GM23338 (cell line): Measurements from ENCODE around the gene XPO4. TPM values are rescaled to one million over a fixed set of nuclear protein-coding genes. Genes with fewer than 3 reads are reported as not detected.

Experiments
- ATAC-seq: fragments of 200-7000 bp; cut with Tn5 transposase; 3 replicates; pipeline ENCODE4 v1.9.1; 2020
- DNase-seq: peaks from one replicate; pipeline ENCODE4 v3.0.0-alpha.2; 2015; ENCODE audit warnings: low spot score
- H2AFZ ChIP-seq: fragments of 200-600 bp; sonication (generic); 2 replicates; pipeline ENCODE4 v1.8.0; 2016; ENCODE audit warnings: antibody characterized with exemption, mild to moderate bottlenecking, moderate library complexity
- H3F3A ChIP-seq: fragments of 200-600 bp; sonication (generic); replicated peaks from 2 replicates; pipeline ENCODE4 v1.8.0; 2017; ENCODE audit warnings: antibody characterized with exemption, mixed run types, low read depth
- H3K27ac ChIP-seq: fragments of 200-600 bp; sonication (generic); 2 replicates; pipeline ENCODE4 v1.6.1; 2016; ENCODE audit warnings: low read depth
- H3K27me3 ChIP-seq: fragments of 200-600 bp; sonication (generic); 2 replicates; pipeline ENCODE4 v1.8.0; 2016; ENCODE audit warnings: mild to moderate bottlenecking, mixed run types, moderate library complexity; ENCODE audit not compliant: insufficient read depth
- H3K36me3 ChIP-seq: fragments of 200-600 bp; sonication (generic); 2 replicates; pipeline ENCODE4 v1.8.0; 2016; ENCODE audit warnings: mild to moderate bottlenecking; ENCODE audit not compliant: insufficient read depth
- H3K4me1 ChIP-seq: fragments of 200-600 bp; sonication (generic); 2 replicates; pipeline ENCODE4 v1.8.0; 2016; ENCODE audit warnings: mild to moderate bottlenecking, moderate library complexity; ENCODE audit not compliant: insufficient read depth
- H3K4me2 ChIP-seq: fragments of 200-600 bp; sonication (generic); 2 replicates; pipeline ENCODE4 v1.7.1; 2017; ENCODE audit warnings: mixed run types
- H3K4me3 ChIP-seq: fragments of 200-600 bp; sonication (generic); 2 replicates; pipeline ENCODE4 v1.6.1; 2016; ENCODE audit warnings: mixed run types
- H3K79me2 ChIP-seq: fragments of 200-600 bp; sonication (generic); replicated peaks from 2 replicates; pipeline ENCODE4 v1.8.0; 2017; ENCODE audit warnings: mild to moderate bottlenecking; ENCODE audit not compliant: insufficient read depth
- H3K9me2 ChIP-seq: fragments of 200-600 bp; sonication (generic); 2 replicates; pipeline ENCODE4 v1.8.0; 2017; ENCODE audit not compliant: insufficient read depth
- H4K20me1 ChIP-seq: fragments of 200-600 bp; sonication (generic); replicated peaks from 2 replicates; pipeline ENCODE4 v1.8.0; 2017; ENCODE audit warnings: mild to moderate bottlenecking; ENCODE audit not compliant: insufficient read depth
- H3K27ac Mint-ChIP-seq: 2 replicates; pipeline ENCODE4 v1.8.0; 2020; ENCODE audit warnings: inconsistent platforms, mild to moderate bottlenecking, moderate library complexity, mixed read lengths
- H3K27me3 Mint-ChIP-seq: 3 replicates; pipeline ENCODE4 v1.8.0; 2022; ENCODE audit warnings: low read depth, mild to moderate bottlenecking, moderate library complexity, mixed read lengths, inconsistent platforms; ENCODE audit not compliant: insufficient read depth, poor library complexity
- H3K36me3 Mint-ChIP-seq: 3 replicates; pipeline ENCODE4 v1.8.0; 2021; ENCODE audit warnings: low read depth, mild to moderate bottlenecking, inconsistent platforms, moderate library complexity, mixed read lengths
- H3K4me1 Mint-ChIP-seq: 3 replicates; pipeline ENCODE4 v1.8.0; 2020; ENCODE audit warnings: mild to moderate bottlenecking, inconsistent platforms, mixed read lengths
- H3K4me3 Mint-ChIP-seq: 3 replicates; pipeline ENCODE4 v1.8.0; 2021; ENCODE audit warnings: moderate library complexity, mild to moderate bottlenecking, inconsistent platforms, mixed read lengths
- H3K9me3 Mint-ChIP-seq: 3 replicates; pipeline ENCODE4 v1.8.0; 2020; ENCODE audit warnings: moderate library complexity, mild to moderate bottlenecking, inconsistent platforms, mixed read lengths
- CREB1 ChIP-seq: fragments of 250-450 bp; sonication (Bioruptor Pico); IDR thresholded peaks from 2 replicates; pipeline ENCODE4 v1.5.0; 2020; ENCODE audit warnings: low read depth, mild to moderate bottlenecking, moderate library complexity
- ETS1 ChIP-seq: IDR thresholded peaks from 2 replicates; pipeline ENCODE4 v1.6.1; 2016; ENCODE audit warnings: antibody characterized with exemption
- EZH2 ChIP-seq: fragments of 200-600 bp; sonication (generic); IDR thresholded peaks from one replicate; pipeline ENCODE4 v1.8.0; 2017; ENCODE audit warnings: antibody characterized with exemption, mild to moderate bottlenecking, low read depth; ENCODE audit not compliant: unreplicated experiment
- EZH2phosphoT487 ChIP-seq: fragments of 200-600 bp; sonication (generic); IDR thresholded peaks from one replicate; pipeline ENCODE4 v1.8.1; 2018; ENCODE audit warnings: antibody characterized with exemption; ENCODE audit not compliant: unreplicated experiment
- JUNB ChIP-seq: IDR thresholded peaks from one replicate; pipeline ENCODE4 v1.6.1; 2016; ENCODE audit warnings: antibody characterized with exemption; ENCODE audit not compliant: unreplicated experiment
- NANOG ChIP-seq: IDR thresholded peaks from 2 replicates; pipeline ENCODE4 v1.6.1; 2016; ENCODE audit warnings: antibody characterized with exemption, borderline replicate concordance
- POLR2AphosphoS5 ChIP-seq: IDR thresholded peaks from 2 replicates; pipeline ENCODE4 v1.6.1; 2016; ENCODE audit warnings: antibody characterized with exemption, low read depth
- REST ChIP-seq: IDR thresholded peaks from one replicate; pipeline ENCODE4 v1.6.1; 2018; ENCODE audit warnings: antibody characterized with exemption; ENCODE audit not compliant: unreplicated experiment
- ZNF114 ChIP-seq: fragments of 250-450 bp; sonication (Bioruptor Pico); IDR thresholded peaks from 2 replicates; pipeline ENCODE4 v1.5.0; 2020; ENCODE audit warnings: mild to moderate bottlenecking, moderate library complexity
- ZNF331 ChIP-seq: fragments of 250-450 bp; sonication (Bioruptor Pico); IDR thresholded peaks from 2 replicates; pipeline ENCODE4 v1.5.0; 2020; ENCODE audit warnings: low read depth, mild to moderate bottlenecking, moderate library complexity
- polyA plus RNA-seq: library from polyadenylated mRNA; unstranded; fragments of >200 nt; fragmentation: Nextera tagmentation; extraction: Ambion mirVana; gene quantifications from 2 replicates; pipeline ENCODE4 v1.2.1, GENCODE V29; 2016
- total RNA-seq: library from RNA; depleted of rRNA; stranded (reverse); fragments of >200 nt; shearing (Covaris generic); gene quantifications from 2 replicates; pipeline ENCODE4 v1.2.3, GENCODE V29; 2014
- TF ChIP-seq, protein P1 (sequence below), 2 experiments: fragments of 200-600 bp in 1 of 2; sonication (generic) in 1 of 2; conservative IDR thresholded peaks; 2 replicates each; pipeline versions ENCODE4 v1.5.1 to v1.6.1; 2016 to 2017; ENCODE audit warnings: antibody characterized with exemption in 2 of 2, low read depth in 2 of 2, mild to moderate bottlenecking in 2 of 2, moderate library complexity in 1 of 2

The XPO4 gene
- total and polyA plus RNA-seq, 2 experiments from 2014 or later = 14.1 to 57.8 TPM

DNA sequence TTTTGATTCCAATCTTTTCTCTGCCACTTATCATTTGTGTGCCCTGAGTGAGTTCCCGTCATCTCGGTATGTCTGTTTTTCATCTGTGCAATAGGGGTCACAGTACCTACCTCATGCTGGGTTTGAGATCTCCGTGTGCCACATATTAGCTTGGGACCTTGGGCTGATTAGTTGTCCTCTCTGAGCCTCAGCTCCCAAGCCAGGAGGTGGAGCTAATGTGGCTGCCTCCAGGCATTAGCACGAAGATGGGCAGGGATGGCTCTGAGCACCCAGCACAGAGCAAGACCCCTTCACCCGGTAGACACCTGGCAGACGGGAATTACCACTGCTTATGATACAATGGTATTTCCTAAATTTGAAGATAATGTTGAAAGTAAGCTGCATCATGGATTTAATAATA lies 35.8 kb upstream of the XPO4 start:
- TF ChIP-seq, protein P1, sequence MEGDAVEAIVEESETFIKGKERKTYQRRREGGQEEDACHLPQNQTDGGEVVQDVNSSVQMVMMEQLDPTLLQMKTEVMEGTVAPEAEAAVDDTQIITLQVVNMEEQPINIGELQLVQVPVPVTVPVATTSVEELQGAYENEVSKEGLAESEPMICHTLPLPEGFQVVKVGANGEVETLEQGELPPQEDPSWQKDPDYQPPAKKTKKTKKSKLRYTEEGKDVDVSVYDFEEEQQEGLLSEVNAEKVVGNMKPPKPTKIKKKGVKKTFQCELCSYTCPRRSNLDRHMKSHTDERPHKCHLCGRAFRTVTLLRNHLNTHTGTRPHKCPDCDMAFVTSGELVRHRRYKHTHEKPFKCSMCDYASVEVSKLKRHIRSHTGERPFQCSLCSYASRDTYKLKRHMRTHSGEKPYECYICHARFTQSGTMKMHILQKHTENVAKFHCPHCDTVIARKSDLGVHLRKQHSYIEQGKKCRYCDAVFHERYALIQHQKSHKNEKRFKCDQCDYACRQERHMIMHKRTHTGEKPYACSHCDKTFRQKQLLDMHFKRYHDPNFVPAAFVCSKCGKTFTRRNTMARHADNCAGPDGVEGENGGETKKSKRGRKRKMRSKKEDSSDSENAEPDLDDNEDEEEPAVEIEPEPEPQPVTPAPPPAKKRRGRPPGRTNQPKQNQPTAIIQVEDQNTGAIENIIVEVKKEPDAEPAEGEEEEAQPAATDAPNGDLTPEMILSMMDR (conservative IDR thresholded peaks at IDR 0.05; ENCODE audit: low read depth in 2 of 2) = peak in 1 of 2 experiments; percentile 42; a peak in 2 of 4 replicates
- no peak for TF ChIP-seq ETS1
- TF ChIP-seq EZH2phosphoT487 = no peak
- TF ChIP-seq REST = no peak
- TF ChIP-seq CREB1 (CRISPR knock-in tag) = no peak
- no peak for TF ChIP-seq NANOG
- no peak for TF ChIP-seq ZNF114 (CRISPR knock-in tag)

DNA sequence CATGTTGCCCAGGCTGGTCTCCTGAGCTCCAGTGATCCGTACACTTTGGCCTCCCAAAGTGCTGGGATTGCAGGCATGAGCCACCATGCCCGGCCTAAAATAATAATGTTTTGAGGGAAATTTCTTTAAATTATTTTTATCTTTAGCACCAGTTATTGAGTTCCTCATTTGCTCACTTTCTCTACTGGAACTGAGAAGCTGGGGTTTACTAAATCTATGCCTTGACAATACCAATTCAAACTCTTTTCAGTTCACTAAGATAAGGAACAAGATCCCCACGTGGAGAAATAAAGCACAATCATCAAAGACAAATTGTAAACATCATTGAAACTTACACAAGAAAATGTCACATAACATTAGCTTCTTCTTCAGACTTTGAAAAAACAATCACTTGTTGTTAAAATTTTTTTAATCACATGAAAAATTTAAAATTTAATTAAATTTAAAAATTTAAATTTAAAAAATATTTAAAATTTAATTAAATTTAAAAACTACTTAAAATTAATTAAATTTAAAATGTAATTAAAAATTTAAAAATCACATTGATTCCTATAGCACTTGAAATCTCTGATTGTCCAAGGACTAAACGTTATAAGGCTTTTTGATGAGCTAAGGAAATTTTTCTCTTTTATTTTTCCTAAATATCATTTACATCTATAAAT lies 25.2 kb upstream of the XPO4 start:
- Mint-ChIP-seq H3K4me3 (no peak overlapping the region), H3K27me3 (no peaks in the 10 kb centered on the region)
- no peak for ATAC-seq

More for the DNA sequence above, 35.8 kb upstream of the XPO4 start:
- Histone ChIP-seq H3K4me3 (no peak overlapping the region), H2AFZ (peak overlapping the region; percentile 73; the same call in 1 of the 2 replicates), H4K20me1 (no peaks in the 10 kb centered on the region), H3K79me2 (no peaks in the 10 kb centered on the region), H3K4me1 (peaks cover 12% of the 10 kb centered on the region; the same call in 1 of the 2 replicates), H3F3A (no peaks in the 10 kb centered on the region), H3K27me3 (no peaks in the 10 kb centered on the region), H3K9me2 (no peaks in the 10 kb centered on the region), H3K36me3 (no peaks in the 10 kb centered on the region), H3K27ac (no peak overlapping the region), H3K4me2 (no peak overlapping the region)
- Mint-ChIP-seq H3K4me3 (no peak overlapping the region), H3K27me3 (peaks cover 1% of the 10 kb centered on the region), H3K4me1 (peaks cover 13% of the 10 kb centered on the region; the same call in 2 of the 3 replicates), H3K9me3 (no peaks in the 10 kb centered on the region), H3K36me3 (no peaks in the 10 kb centered on the region), H3K27ac (no peak overlapping the region)
- ATAC-seq (peak; percentile 54), DNase-seq (no peak)

More for the DNA sequence above, 25.2 kb upstream of the XPO4 start:
- Histone ChIP-seq H3K79me2 (no peaks in the 10 kb centered on the region), H4K20me1 (no peaks in the 10 kb centered on the region), H3K27ac (no peak overlapping the region), H3K4me1 (peaks cover 6% of the 10 kb centered on the region; the same call in 1 of the 2 replicates), H3K4me2 (no peak overlapping the region), H2AFZ (no peak overlapping the region), H3K27me3 (no peaks in the 10 kb centered on the region), H3K9me2 (no peaks in the 10 kb centered on the region), H3F3A (no peaks in the 10 kb centered on the region), H3K36me3 (no peaks in the 10 kb centered on the region), H3K4me3 (no peak overlapping the region)
- Mint-ChIP-seq H3K36me3 (no peaks in the 10 kb centered on the region), H3K27ac (no peak overlapping the region), H3K4me1 (peaks cover 6% of the 10 kb centered on the region; the same call in 1 of the 3 replicates), H3K9me3 (no peaks in the 10 kb centered on the region)
- DNase-seq = no peak
- TF ChIP-seq JUNB (no peak), ETS1 (no peak), EZH2 (no peak), ZNF114 (CRISPR knock-in tag) (no peak), ZNF331 (CRISPR knock-in tag) (no peak), POLR2AphosphoS5 (no peak)
- TF ChIP-seq, protein P1 (conservative IDR thresholded peaks at IDR 0.05; ENCODE audit: low read depth in 2 of 2) = no peak
